K562 (cell line): ENCODE measurements around the gene RIPK3.

Source experiments
- GABPA ChIP-seq: fragments of 200-800 bp; sonication (Bioruptor generic); conservative IDR thresholded peaks from 2 replicates; pipeline ENCODE4 v1.6.1; 2016; ENCODE audit warnings: low read depth, missing genetic modification characterization, missing compliant biosample characterization
- MAX ChIP-seq: sonication (generic); formaldehyde crosslinking; IDR thresholded peaks from 2 replicates; pipeline ENCODE4 v1.9.0; 2022; ENCODE audit warnings: mild to moderate bottlenecking, missing genetic modification reagents

DNA sequence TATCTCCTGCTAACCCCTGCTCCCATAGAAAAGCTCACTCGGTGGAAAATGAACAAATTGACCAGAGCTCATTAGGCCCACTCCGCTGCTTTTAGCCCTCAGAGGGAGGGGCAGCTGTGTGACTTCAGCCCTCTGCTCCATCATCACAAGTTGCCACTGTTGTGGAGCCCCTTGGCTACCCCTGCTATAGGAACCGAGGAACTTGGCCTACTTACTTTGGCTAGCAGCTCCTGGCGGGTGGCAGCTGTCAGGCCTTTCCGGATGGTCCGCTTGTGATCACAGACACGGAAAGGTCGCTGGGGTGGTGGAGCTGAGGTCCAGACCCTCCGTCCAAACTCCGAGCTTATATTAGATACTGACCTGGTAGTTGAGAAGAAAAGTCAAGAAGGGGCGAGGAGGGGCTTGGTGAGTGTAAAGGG, 32.6 kb downstream of the RIPK3 start:
- TF ChIP-seq GABPA (tag) (no peak), MAX (no peak)
